OCI-LY1 (cell line): ENCODE results near the gene HAUS3.

Experiments used
- EZH2 ChIP-seq: fragments of 200-600 bp; sonication (generic), shearing (Covaris generic); IDR thresholded peaks from 2 replicates; pipeline ENCODE4 v1.8.0; 2017; ENCODE audit warnings: borderline replicate concordance, mixed run types, mild to moderate bottlenecking, antibody characterized with exemption, low read length, moderate library complexity, mixed read lengths
- TF ChIP-seq, protein P1 (sequence below): fragments of 200-600 bp; sonication (generic), shearing (Covaris generic); IDR thresholded peaks from 2 replicates; pipeline ENCODE4 v1.5.1; 2017; ENCODE audit warnings: mild to moderate bottlenecking, antibody characterized with exemption, low read length, moderate library complexity, mixed read lengths

DNA sequence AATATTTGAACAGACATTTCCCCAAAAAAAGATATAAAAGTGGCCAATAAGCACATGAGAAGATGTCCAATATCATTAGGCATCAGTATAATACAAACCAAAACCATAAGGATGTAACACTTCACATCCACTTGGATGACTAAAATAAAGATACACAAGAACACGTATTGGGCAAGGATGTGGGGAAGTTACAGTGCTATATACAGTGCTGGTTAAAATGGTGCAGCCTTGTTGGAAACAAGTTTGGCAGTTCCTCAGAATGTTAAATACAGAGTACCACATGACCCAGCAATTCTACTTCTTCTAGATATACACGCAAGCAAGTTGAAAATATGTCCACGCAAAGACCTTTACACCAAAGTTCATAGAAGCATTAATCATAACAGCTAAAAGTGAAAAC is 58.9 kb downstream of the HAUS3 start:
- TF ChIP-seq, protein P1, sequence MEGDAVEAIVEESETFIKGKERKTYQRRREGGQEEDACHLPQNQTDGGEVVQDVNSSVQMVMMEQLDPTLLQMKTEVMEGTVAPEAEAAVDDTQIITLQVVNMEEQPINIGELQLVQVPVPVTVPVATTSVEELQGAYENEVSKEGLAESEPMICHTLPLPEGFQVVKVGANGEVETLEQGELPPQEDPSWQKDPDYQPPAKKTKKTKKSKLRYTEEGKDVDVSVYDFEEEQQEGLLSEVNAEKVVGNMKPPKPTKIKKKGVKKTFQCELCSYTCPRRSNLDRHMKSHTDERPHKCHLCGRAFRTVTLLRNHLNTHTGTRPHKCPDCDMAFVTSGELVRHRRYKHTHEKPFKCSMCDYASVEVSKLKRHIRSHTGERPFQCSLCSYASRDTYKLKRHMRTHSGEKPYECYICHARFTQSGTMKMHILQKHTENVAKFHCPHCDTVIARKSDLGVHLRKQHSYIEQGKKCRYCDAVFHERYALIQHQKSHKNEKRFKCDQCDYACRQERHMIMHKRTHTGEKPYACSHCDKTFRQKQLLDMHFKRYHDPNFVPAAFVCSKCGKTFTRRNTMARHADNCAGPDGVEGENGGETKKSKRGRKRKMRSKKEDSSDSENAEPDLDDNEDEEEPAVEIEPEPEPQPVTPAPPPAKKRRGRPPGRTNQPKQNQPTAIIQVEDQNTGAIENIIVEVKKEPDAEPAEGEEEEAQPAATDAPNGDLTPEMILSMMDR: no peak
- TF ChIP-seq EZH2: no peak
